Caco-2 (cell line): ENCODE measurements around the gene GFAP. TPM values are rescaled to one million over a fixed set of nuclear protein-coding genes. Genes with fewer than 3 reads are reported as not detected.

Experiments
- BruUV-seq: library from RNA; stranded (reverse); fragments of 400-500 nt; replicated peaks from 2 replicates; lab custom pipeline; 2021; lab: Mats Ljungman, UMichigan
- CTCF ChIA-PET: fragments of 300-600 bp; sonication (Branson Sonifier 250); formaldehyde crosslinking; loops from one replicate; lab custom pipeline; 2022; ENCODE audit warnings: antibody characterized with exemption; lab: Charles Lee
- POLR2A ChIA-PET: fragments of 300-600 bp; sonication (Branson Sonifier 250); formaldehyde crosslinking; loops from one replicate; lab custom pipeline; 2022; ENCODE audit warnings: antibody characterized with exemption; lab: Charles Lee
- DNase-seq, 2 experiments: peaks; one replicate each; pipeline versions ENCODE4 v3.0.0 to v3.0.0-alpha.2; 2020 to 2022
- H3K27me3 ChIP-seq: replicated peaks from 2 replicates; pipeline ENCODE4 v1.6.0; 2011; ENCODE audit warnings: low read length; ENCODE audit not compliant: control insufficient read depth, insufficient read depth
- H3K36me3 ChIP-seq: 2 replicates; pipeline ENCODE4 v1.5.1; 2011; ENCODE audit warnings: low read length; ENCODE audit not compliant: control insufficient read depth, insufficient read depth
- H3K4me1 ChIP-seq: fragments of 250-450 bp; sonication (Bioruptor Pico); 2 replicates; pipeline ENCODE4 v1.5.1; 2020; ENCODE audit warnings: mild to moderate bottlenecking
- H3K4me3 ChIP-seq: 2 replicates; pipeline ENCODE4 v1.5.1; 2011; ENCODE audit warnings: low read depth, mild to moderate bottlenecking, control low read depth, low read length
- H3K9me3 ChIP-seq: fragments of 250-450 bp; sonication (Bioruptor Pico); 2 replicates; pipeline ENCODE4 v1.5.1; 2020; ENCODE audit warnings: mild to moderate bottlenecking, moderate library complexity
- H3K27ac Mint-ChIP-seq: one replicate; pipeline ENCODE4 v1.8.0; 2022; ENCODE audit warnings: mixed read lengths; ENCODE audit not compliant: unreplicated experiment
- H3K27me3 Mint-ChIP-seq: one replicate; pipeline ENCODE4 v1.8.0; 2022; ENCODE audit warnings: mixed read lengths; ENCODE audit not compliant: insufficient read depth, unreplicated experiment
- H3K36me3 Mint-ChIP-seq: one replicate; pipeline ENCODE4 v1.8.0; 2022; ENCODE audit warnings: mild to moderate bottlenecking, mixed read lengths; ENCODE audit not compliant: insufficient read depth, unreplicated experiment
- H3K4me1 Mint-ChIP-seq: one replicate; pipeline ENCODE4 v1.8.0; 2022; ENCODE audit warnings: low read depth, mixed read lengths; ENCODE audit not compliant: unreplicated experiment
- H3K4me3 Mint-ChIP-seq: one replicate; pipeline ENCODE4 v1.8.0; 2022; ENCODE audit warnings: mild to moderate bottlenecking, moderate library complexity, mixed read lengths; ENCODE audit not compliant: unreplicated experiment
- H3K9me3 Mint-ChIP-seq: one replicate; pipeline ENCODE4 v1.8.0; 2022; ENCODE audit warnings: mixed read lengths; ENCODE audit not compliant: unreplicated experiment
- intact Hi-C: fragments of 100-400 bp; cut with micrococcal nuclease; formaldehyde crosslinking; loops from one replicate; pipeline ENCODE4 v1.10.0; 2022; ENCODE audit not compliant: unreplicated experiment
- microRNA-seq: library from miRNA; unstranded; fragments of <30 nt; microRNA quantifications from one replicate; pipeline ENCODE4 v1.2.0, GENCODE V29; 2022
- total RNA-seq: library from RNA; stranded (reverse); gene quantifications from 2 replicates; pipeline ENCODE4 v1.2.3, GENCODE V29; 2022
- TF ChIP-seq, protein P1 (sequence below), 2 experiments: fragments of 200-600 bp in 1 of 2; IDR thresholded peaks; 1 replicate in 1 of 2; 2 replicates in 1 of 2; pipeline versions ENCODE4 v1.5.1 to v1.8.0; 2011 to 2022; ENCODE audit warnings: antibody characterized with exemption in 1 of 2, control low read depth in 1 of 2, inconsistent platforms in 1 of 2, low read depth in 1 of 2, low read length in 1 of 2, mild to moderate bottlenecking in 1 of 2, moderate library complexity in 1 of 2; ENCODE audit not compliant: insufficient read depth in 1 of 2, severe bottlenecking in 1 of 2, unreplicated experiment in 1 of 2

GFAP gene
- total RNA-seq, 1 experiment from 2014 or later, result not detected

DNA sequence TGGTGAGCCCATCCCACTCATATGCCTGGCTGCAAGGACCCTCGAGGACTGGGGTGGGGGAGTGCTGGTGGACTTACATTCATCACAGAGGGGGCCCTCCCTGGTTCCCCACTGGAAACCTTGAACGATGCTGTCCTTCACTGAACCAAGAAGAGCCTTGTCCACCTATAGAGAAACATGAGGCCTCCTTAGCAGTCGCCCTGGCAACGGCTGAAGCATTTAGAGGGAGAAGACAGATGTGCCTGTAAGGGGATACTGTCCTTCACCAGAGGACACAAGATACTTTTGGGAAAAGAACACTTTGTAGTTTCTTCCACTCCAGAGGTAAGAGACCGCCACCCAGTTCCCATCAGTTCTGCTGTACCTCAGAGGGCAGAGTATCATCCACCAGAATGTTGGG, 61.1 kb downstream of the GFAP start:
- ChIA-PET POLR2A (no interaction called here), CTCF (interaction anchor here (0.6 kb wide), 1 partner anchor 14 kb away, joined by 4 read pairs; no protein-coding TSS in a partner anchor)
- Mint-ChIP-seq H3K9me3 (no peaks in the 10 kb centered on the region), H3K27ac (no peak overlapping the region), H3K27me3 (no peaks in the 10 kb centered on the region), H3K36me3 (peaks cover 82% of the 10 kb centered on the region), H3K4me1 (no peaks in the 10 kb centered on the region), H3K4me3 (no peak overlapping the region)
- H3K36me3 ChIP-seq, result peaks cover 2% of the 10 kb centered on the region
- no TSS peak for BruUV-seq
- DNase-seq, result no peak
- intact Hi-C loops, result no loop called here
- TF ChIP-seq, protein P1, sequence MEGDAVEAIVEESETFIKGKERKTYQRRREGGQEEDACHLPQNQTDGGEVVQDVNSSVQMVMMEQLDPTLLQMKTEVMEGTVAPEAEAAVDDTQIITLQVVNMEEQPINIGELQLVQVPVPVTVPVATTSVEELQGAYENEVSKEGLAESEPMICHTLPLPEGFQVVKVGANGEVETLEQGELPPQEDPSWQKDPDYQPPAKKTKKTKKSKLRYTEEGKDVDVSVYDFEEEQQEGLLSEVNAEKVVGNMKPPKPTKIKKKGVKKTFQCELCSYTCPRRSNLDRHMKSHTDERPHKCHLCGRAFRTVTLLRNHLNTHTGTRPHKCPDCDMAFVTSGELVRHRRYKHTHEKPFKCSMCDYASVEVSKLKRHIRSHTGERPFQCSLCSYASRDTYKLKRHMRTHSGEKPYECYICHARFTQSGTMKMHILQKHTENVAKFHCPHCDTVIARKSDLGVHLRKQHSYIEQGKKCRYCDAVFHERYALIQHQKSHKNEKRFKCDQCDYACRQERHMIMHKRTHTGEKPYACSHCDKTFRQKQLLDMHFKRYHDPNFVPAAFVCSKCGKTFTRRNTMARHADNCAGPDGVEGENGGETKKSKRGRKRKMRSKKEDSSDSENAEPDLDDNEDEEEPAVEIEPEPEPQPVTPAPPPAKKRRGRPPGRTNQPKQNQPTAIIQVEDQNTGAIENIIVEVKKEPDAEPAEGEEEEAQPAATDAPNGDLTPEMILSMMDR (IDR thresholded peaks at IDR 0.05; ENCODE audit: insufficient read depth in 1 of 2, low read depth in 1 of 2, low read length in 1 of 2, severe bottlenecking in 1 of 2, unreplicated experiment in 1 of 2), result no peak
- no peaks in the 10 kb centered on the region for H3K27me3 ChIP-seq
- no peak overlapping the region for H3K4me3 ChIP-seq
- H3K4me1 ChIP-seq, result no peaks in the 10 kb centered on the region
- H3K9me3 ChIP-seq, result no peaks in the 10 kb centered on the region

Small RNA genes within 50 kb of the gene (microRNA-seq; reads per million reads assigned to microRNA genes)
- 6.3 reads per million, percentile 38 among the genes with 10 or more reads in this experiment for gene MIR6783

Other genes with a start within 250 kb of the GFAP start
- 54.3 and 54.8 TPM in 2 replicates for gene CCDC43, start 225.7 kb downstream of the GFAP start, total RNA-seq
- gene DBF4B, start 206.8 kb downstream of the GFAP start, total RNA-seq, result 31.8 and 34.2 TPM in 2 replicates
- gene ADAM11, start 156.5 kb downstream of the GFAP start, total RNA-seq, result 1.9 and 2.3 TPM in 2 replicates
- 33.5 and 34.6 TPM in 2 replicates for gene GJC1, start 85.2 kb downstream of the GFAP start, total RNA-seq
- not detected in 2 replicates for gene HIGD1B, start 67.6 kb downstream of the GFAP start, total RNA-seq
- gene EFTUD2, start 16.1 kb downstream of the GFAP start, total RNA-seq, result 175 and 186 TPM in 2 replicates
- 63.6 and 68.4 TPM in 2 replicates for gene KIF18B, start 32.3 kb upstream of the GFAP start, total RNA-seq
- gene C1QL1, start 52.8 kb upstream of the GFAP start, total RNA-seq, result 2.5 and 5.2 TPM in 2 replicates
- gene DCAKD, start 136.1 kb upstream of the GFAP start, total RNA-seq, result 12.0 and 15.1 TPM in 2 replicates
- 173 and 179 TPM in 2 replicates for gene NMT1, start 145.8 kb upstream of the GFAP start, total RNA-seq
- gene PLCD3, start 217.0 kb upstream of the GFAP start, total RNA-seq, result 74.3 and 88.5 TPM in 2 replicates
- 21.2 and 21.6 TPM in 2 replicates for gene ACBD4, start 220.2 kb upstream of the GFAP start, total RNA-seq
- gene HEXIM1, start 233.0 kb upstream of the GFAP start, total RNA-seq, result 71.0 and 78.0 TPM in 2 replicates
- 12.7 and 13.6 TPM in 2 replicates for gene HEXIM2, start 246.4 kb upstream of the GFAP start, total RNA-seq